Measurements from ENCODE around the gene CLDN6. TPM values are rescaled to one million over a fixed set of nuclear protein-coding genes. Genes with fewer than 3 reads are reported as not detected.

The CLDN6 gene
- total and polyA plus RNA-seq, 2 donors (not counting 1 experiment from before 2014, with no cell fraction given) = 0.03 TPM; not detected in 1

DNA sequence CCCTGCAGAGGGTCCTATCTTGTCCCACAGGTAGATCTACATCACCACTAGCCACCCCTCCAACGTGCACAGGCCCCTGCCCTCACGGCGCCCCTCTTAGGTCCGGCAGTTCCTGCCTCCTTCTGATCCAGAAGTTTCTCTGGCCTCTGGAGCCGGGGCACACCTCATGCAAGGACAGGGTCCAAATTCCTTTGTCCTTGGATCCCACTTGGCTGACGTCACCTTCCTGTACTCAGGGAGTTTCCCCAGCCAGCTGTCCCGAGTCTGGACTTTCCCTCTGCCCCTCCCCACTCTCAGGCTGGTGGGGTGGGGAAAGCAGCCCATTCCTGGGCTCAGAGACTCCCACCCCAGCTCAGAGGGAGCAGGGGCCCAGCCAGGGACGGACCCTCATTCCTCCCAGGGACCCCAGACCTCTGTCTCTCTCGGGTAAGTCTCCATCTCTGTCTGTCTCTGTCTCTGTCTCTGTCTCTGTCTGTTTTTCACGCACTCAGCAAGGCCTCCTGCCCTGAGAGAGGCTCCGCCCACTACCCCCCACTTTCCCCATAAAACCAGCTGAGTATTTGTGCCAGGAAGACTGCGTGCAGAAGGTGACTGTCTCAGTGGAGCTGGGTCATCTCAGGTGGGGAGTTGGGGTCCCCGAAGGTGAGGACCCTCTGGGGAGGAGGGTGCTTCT is 47.2 kb upstream of the CLDN6 start, which contains the start of gene IL32:
IL32 (plus strand) TSS at position 572 of the 673 bp plus-strand sequence. CDS start 172 bp downstream, outside the sequence.
- no peak within 1 kb of the TSS for H3K27ac ChIP-seq (ENCODE audit: insufficient read depth, low read length)
- peak within 1 kb of the TSS in 1 of 4 experiments; percentile 53 for H3K4me3 ChIP-seq (replicated peaks in 1 of 4; ENCODE audit: control extremely low read depth in 1 of 4, insufficient read depth in 1 of 4, low read depth in 3 of 4, low read length in 4 of 4)

DNA sequence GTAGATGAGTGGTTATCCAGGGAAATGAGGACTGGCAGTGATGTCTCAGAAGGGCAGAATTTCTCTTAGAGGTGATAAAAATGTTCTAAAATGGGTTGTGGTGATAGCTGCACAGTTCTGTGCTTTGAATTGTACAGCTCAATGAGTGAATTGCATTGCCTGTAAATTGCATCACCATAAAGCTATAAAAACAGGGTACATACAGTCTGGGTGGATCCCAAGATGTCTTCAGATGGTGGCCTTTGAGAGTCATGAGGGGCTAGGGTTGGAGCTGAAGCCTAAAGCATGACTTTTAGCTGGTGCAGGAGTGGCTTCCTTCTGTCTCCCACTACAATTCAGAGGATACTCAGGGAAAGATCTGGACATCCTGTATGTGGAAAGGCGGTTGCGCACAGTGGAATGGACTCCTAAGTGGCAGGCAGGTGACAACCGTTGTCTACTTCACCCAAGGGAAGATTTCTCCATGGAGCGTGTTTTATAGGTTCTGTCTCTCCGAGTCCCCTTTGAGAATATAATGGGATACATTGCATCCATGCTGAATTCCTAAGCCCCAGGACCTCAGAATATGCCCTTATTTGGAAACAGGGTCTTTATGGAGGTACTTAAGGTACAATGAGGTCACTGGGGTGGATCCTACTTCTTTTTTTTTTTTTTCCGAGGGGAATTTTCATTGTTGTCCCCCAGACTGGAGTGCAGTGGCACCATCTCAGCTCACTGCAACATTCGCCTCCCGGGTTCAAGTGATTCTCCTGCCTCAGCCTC is 45.8 kb upstream of the CLDN6 start:
- Histone ChIP-seq H3K4me3 (replicated peaks in 1 of 4; ENCODE audit: control extremely low read depth in 1 of 4, insufficient read depth in 1 of 4, low read depth in 3 of 4, low read length in 4 of 4) (no peak overlapping the region), H3K9ac (ENCODE audit: insufficient read depth, low read length) (no peak overlapping the region), H3K36me3 (ENCODE audit: control insufficient read depth, insufficient read depth, low read length) (no peaks in the 10 kb centered on the region), H4K20me1 (ENCODE audit: control insufficient read depth, extremely low read depth, insufficient read depth, low read length) (no peaks in the 10 kb centered on the region), H3K4me2 (ENCODE audit: extremely low read depth, insufficient read depth, low read length) (no peak overlapping the region), H3K4me1 (ENCODE audit: control insufficient read depth, extremely low read depth, insufficient read depth, low read length) (peaks cover 3% of the 10 kb centered on the region), H3K27ac (ENCODE audit: insufficient read depth, low read length) (no peak overlapping the region), H3K27me3 (ENCODE audit: control insufficient read depth, insufficient read depth, low read length) (no peaks in the 10 kb centered on the region), H3K9me3 (ENCODE audit: control insufficient read depth, insufficient read depth, low read depth, low read length) (no peaks in the 10 kb centered on the region), H2AFZ (ENCODE audit: low read length) (no peak overlapping the region), H3K79me2 (ENCODE audit: control insufficient read depth, insufficient read depth, low read length) (no peaks in the 10 kb centered on the region)
- no peak for TF ChIP-seq EZH2 (IDR thresholded peaks at IDR 0.05; ENCODE audit: low read length, missing control alignments)
- no peak for TF ChIP-seq CTCF (conservative IDR thresholded peaks at IDR 0.05 in 1 of 2, IDR thresholded peaks at IDR 0.05 in 1 of 2; ENCODE audit: low read depth in 1 of 2, low read length in 2 of 2)
- DNase-seq (ENCODE audit: low read depth in 2 of 2) = no peak

More for the DNA sequence above, 47.2 kb upstream of the CLDN6 start, which contains the start of gene IL32:
- TF ChIP-seq EZH2 (IDR thresholded peaks at IDR 0.05; ENCODE audit: low read length, missing control alignments) (no peak), CTCF (conservative IDR thresholded peaks at IDR 0.05 in 1 of 2, IDR thresholded peaks at IDR 0.05 in 1 of 2; ENCODE audit: low read depth in 1 of 2, low read length in 2 of 2) (no peak)
- no peak within 1 kb of the TSS for H3K4me2 ChIP-seq (ENCODE audit: extremely low read depth, insufficient read depth, low read length)
- no peaks in the 10 kb centered on the region for H3K79me2 ChIP-seq (ENCODE audit: control insufficient read depth, insufficient read depth, low read length)
- H3K9ac ChIP-seq (ENCODE audit: insufficient read depth, low read length) = no peak within 1 kb of the TSS
- DNase-seq (ENCODE audit: low read depth in 2 of 2) = peak; percentile 47 to 57
- H3K9me3 ChIP-seq (ENCODE audit: control insufficient read depth, insufficient read depth, low read depth, low read length) = no peaks in the 10 kb centered on the region
- peaks cover 3% of the 10 kb centered on the region for H3K4me1 ChIP-seq (ENCODE audit: control insufficient read depth, extremely low read depth, insufficient read depth, low read length)
- H3K36me3 ChIP-seq (ENCODE audit: control insufficient read depth, insufficient read depth, low read length) = no peaks in the 10 kb centered on the region
- no peak within 1 kb of the TSS for H2AFZ ChIP-seq (ENCODE audit: low read length)
- H3K27me3 ChIP-seq (ENCODE audit: control insufficient read depth, insufficient read depth, low read length) = no peaks in the 10 kb centered on the region
- H4K20me1 ChIP-seq (ENCODE audit: control insufficient read depth, extremely low read depth, insufficient read depth, low read length) = no peaks in the 10 kb centered on the region

DNA sequence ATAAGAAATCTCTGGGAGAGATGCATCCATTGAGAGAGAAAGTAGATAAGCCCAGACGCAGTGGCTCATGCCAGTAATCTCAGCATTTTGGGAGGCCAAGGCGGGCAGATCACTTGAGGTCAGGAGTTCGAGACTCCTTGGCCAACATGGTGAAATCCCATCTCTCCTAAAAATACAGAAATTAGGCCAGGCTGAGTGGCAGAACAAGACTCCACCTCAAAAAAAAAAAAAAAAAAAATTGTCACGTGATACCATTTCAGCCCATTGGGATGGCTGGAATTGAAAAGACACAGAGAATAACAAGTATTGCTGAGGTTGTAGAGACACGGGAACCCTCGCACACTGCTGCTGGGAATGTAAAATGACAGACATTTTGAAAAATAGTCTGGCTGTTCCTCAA is 44.6 kb upstream of the CLDN6 start:
- Histone ChIP-seq H3K4me3 (replicated peaks in 1 of 4; ENCODE audit: control extremely low read depth in 1 of 4, insufficient read depth in 1 of 4, low read depth in 3 of 4, low read length in 4 of 4) (no peak overlapping the region), H3K79me2 (ENCODE audit: control insufficient read depth, insufficient read depth, low read length) (no peaks in the 10 kb centered on the region), H3K4me2 (ENCODE audit: extremely low read depth, insufficient read depth, low read length) (no peak overlapping the region), H3K27ac (ENCODE audit: insufficient read depth, low read length) (no peak overlapping the region), H3K27me3 (ENCODE audit: control insufficient read depth, insufficient read depth, low read length) (no peaks in the 10 kb centered on the region), H3K4me1 (ENCODE audit: control insufficient read depth, extremely low read depth, insufficient read depth, low read length) (peaks cover 3% of the 10 kb centered on the region), H3K36me3 (ENCODE audit: control insufficient read depth, insufficient read depth, low read length) (no peaks in the 10 kb centered on the region), H3K9ac (ENCODE audit: insufficient read depth, low read length) (no peak overlapping the region), H4K20me1 (ENCODE audit: control insufficient read depth, extremely low read depth, insufficient read depth, low read length) (no peaks in the 10 kb centered on the region), H3K9me3 (ENCODE audit: control insufficient read depth, insufficient read depth, low read depth, low read length) (no peaks in the 10 kb centered on the region), H2AFZ (ENCODE audit: low read length) (no peak overlapping the region)
- DNase-seq (ENCODE audit: low read depth in 2 of 2) = no peak
- TF ChIP-seq EZH2 (IDR thresholded peaks at IDR 0.05; ENCODE audit: low read length, missing control alignments) (no peak), CTCF (conservative IDR thresholded peaks at IDR 0.05 in 1 of 2, IDR thresholded peaks at IDR 0.05 in 1 of 2; ENCODE audit: low read depth in 1 of 2, low read length in 2 of 2) (no peak)
